HepG2 (cell line): ENCODE data around the gene PAK2. TPM values are rescaled to one million over a fixed set of nuclear protein-coding genes. Genes with fewer than 3 reads are reported as not detected.
A peak's percentile ranks its signal among the peaks of the same experiment; 100 is the strongest.

Experiments used
- ATAC-seq: fragments of 200-7000 bp; cut with Tn5 transposase; 3 replicates; pipeline ENCODE4 v1.9.1; 2020; ENCODE audit warnings: mild to moderate bottlenecking, moderate library complexity
- BruUV-seq: library from RNA; stranded (reverse); fragments of 400-500 nt; replicated peaks from 2 replicates; lab custom pipeline; 2021; lab: Mats Ljungman, UMichigan
- CTCF ChIA-PET: fragments of 300-600 bp; formaldehyde crosslinking; extraction: SDS; loops from one replicate; lab custom pipeline; 2021; ENCODE audit warnings: low total read pairs, inconsistent platforms, low intra/inter-chr PET ratio; lab: Yijun Ruan, JAX
- POLR2A ChIA-PET: fragments of 350-600 bp; sonication (Branson Sonifier 250); formaldehyde crosslinking; loops from one replicate; lab custom pipeline; 2020; ENCODE audit warnings: antibody characterized with exemption, inconsistent platforms; lab: Yijun Ruan, JAX
- DNase-seq: peaks from one replicate; pipeline ENCODE4 v3.0.0-alpha.2; 2015; ENCODE audit warnings: low spot score
- FAIRE-seq: peaks from 3 replicates; lab custom pipeline; 2011; peaks lifted over from hg19 to GRCh38; lab: Jason Lieb, UNC
- H2AFZ ChIP-seq: one replicate; pipeline ENCODE4 v1.6.1; 2011; ENCODE audit warnings: low read length, inconsistent platforms
- H3K27ac ChIP-seq: fragments of 300-600 bp; 3 replicates; pipeline ENCODE4 v1.8.0; 2011; ENCODE audit warnings: mixed run types, mild to moderate bottlenecking, mixed read lengths, low read length, inconsistent platforms; ENCODE audit not compliant: insufficient read depth; ENCODE audit errors: extremely low read length
- H3K27me3 ChIP-seq, 2 experiments: fragments of 200-600 bp in 1 of 2; 2 replicates in 1 of 2; 3 replicates in 1 of 2; pipeline versions ENCODE4 v1.6.0 to v1.8.0; 2011; ENCODE audit warnings: low read length in 2 of 2, mild to moderate bottlenecking in 2 of 2, moderate library complexity in 2 of 2, inconsistent platforms in 1 of 2; ENCODE audit not compliant: insufficient read depth in 2 of 2, control insufficient read depth in 1 of 2
- H3K36me3 ChIP-seq, 2 experiments: fragments of 200-600 bp in 1 of 2; replicated peaks in 1 of 2; 2 replicates in 1 of 2; 3 replicates in 1 of 2; pipeline versions ENCODE4 v1.5.1 to v1.8.0; 2011; ENCODE audit warnings: low read length in 2 of 2, inconsistent platforms in 1 of 2; ENCODE audit not compliant: insufficient read depth in 2 of 2, control insufficient read depth in 1 of 2
- H3K4me1 ChIP-seq: 2 replicates; pipeline ENCODE4 v1.5.1; 2012; ENCODE audit warnings: low read length, inconsistent platforms; ENCODE audit not compliant: insufficient read depth
- H3K4me2 ChIP-seq: 2 replicates; pipeline ENCODE4 v1.6.0; 2011; ENCODE audit warnings: low read depth, low read length, inconsistent platforms
- H3K4me3 ChIP-seq, 3 experiments: fragments of 200-600 bp in 1 of 3; sonication (generic), shearing (Covaris generic) in 1 of 3; replicated peaks in 1 of 3; 2 replicates each; pipeline ENCODE4 v1.5.1; 2011 to 2016; ENCODE audit warnings: low read length in 3 of 3, inconsistent platforms in 2 of 3, low read depth in 2 of 3, mild to moderate bottlenecking in 2 of 3, control low read depth in 1 of 3, mixed read lengths in 1 of 3; ENCODE audit not compliant: insufficient read depth in 1 of 3
- H3K79me2 ChIP-seq: one replicate; pipeline ENCODE4 v1.6.1; 2011; ENCODE audit warnings: low read length, inconsistent platforms; ENCODE audit not compliant: insufficient read depth
- H3K9ac ChIP-seq: 2 replicates; pipeline ENCODE4 v1.6.0; 2011; ENCODE audit warnings: mild to moderate bottlenecking, low read depth, low read length, inconsistent platforms; ENCODE audit not compliant: insufficient read depth
- H3K9me3 ChIP-seq: 2 replicates; pipeline ENCODE4 v1.5.1; 2012; ENCODE audit warnings: mild to moderate bottlenecking, low read length
- H4K20me1 ChIP-seq: 2 replicates; pipeline ENCODE4 v1.6.0; 2011; ENCODE audit warnings: inconsistent platforms, mild to moderate bottlenecking, low read length, moderate library complexity; ENCODE audit not compliant: insufficient read depth
- ARNTL ChIP-seq: sonication (generic); formaldehyde crosslinking; IDR thresholded peaks from 2 replicates; pipeline ENCODE4 v1.4.0; 2020; ENCODE audit warnings: mild to moderate bottlenecking, missing genetic modification reagents
- MED1 ChIP-seq: sonication (generic); formaldehyde crosslinking; IDR thresholded peaks from 2 replicates; pipeline ENCODE4 v1.4.0; 2020; ENCODE audit warnings: missing genetic modification reagents
- MNT ChIP-seq: fragments of 450-650 bp; IDR thresholded peaks from 2 replicates; pipeline ENCODE4 v1.6.1; 2016
- NCOA5 ChIP-seq: sonication (generic); formaldehyde crosslinking; IDR thresholded peaks from 2 replicates; pipeline ENCODE4 v1.4.0; 2020; ENCODE audit warnings: missing genetic modification reagents
- NFE2L2 ChIP-seq: fragments of 150-350 bp; IDR thresholded peaks from 2 replicates; pipeline ENCODE4 v1.6.1; 2014; ENCODE audit warnings: low read length
- NFKB2 ChIP-seq: sonication (generic); formaldehyde crosslinking; IDR thresholded peaks from 2 replicates; pipeline ENCODE4 v1.4.0; 2020; ENCODE audit warnings: missing genetic modification reagents, borderline replicate concordance
- POLR2AphosphoS5 ChIP-seq: IDR thresholded peaks from 2 replicates; pipeline ENCODE4 v1.6.1; 2012; ENCODE audit warnings: low read depth, low read length
- PREB ChIP-seq: sonication (generic); formaldehyde crosslinking; IDR thresholded peaks from 2 replicates; pipeline ENCODE4 v1.4.0; 2020; ENCODE audit warnings: missing genetic modification reagents
- RAD21 ChIP-seq: fragments of 450-650 bp; formaldehyde crosslinking; IDR thresholded peaks from 2 replicates; pipeline ENCODE4 v1.5.0; 2020; ENCODE audit warnings: mild to moderate bottlenecking
- SIN3A ChIP-seq: IDR thresholded peaks from 2 replicates; pipeline ENCODE4 v1.6.1; 2011; ENCODE audit warnings: low read depth, mild to moderate bottlenecking, control low read depth, low read length, borderline replicate concordance
- SIN3B ChIP-seq: fragments of 150-350 bp; IDR thresholded peaks from 2 replicates; pipeline ENCODE4 v1.6.1; 2014; ENCODE audit warnings: low read length
- SMYD3 ChIP-seq: sonication (generic); formaldehyde crosslinking; IDR thresholded peaks from 2 replicates; pipeline ENCODE4 v1.8.1; 2023; ENCODE audit warnings: mild to moderate bottlenecking, missing genetic modification reagents
- ZNF17 ChIP-seq: sonication (generic); formaldehyde crosslinking; IDR thresholded peaks from 2 replicates; pipeline ENCODE4 v1.5.0; 2020; ENCODE audit warnings: mild to moderate bottlenecking, missing genetic modification reagents
- ZNF557 ChIP-seq: sonication (generic); formaldehyde crosslinking; IDR thresholded peaks from 2 replicates; pipeline ENCODE4 v1.4.0; 2020; ENCODE audit warnings: missing genetic modification reagents
- WGBS: methylation state at CpG from one replicate; pipeline ENCODE4 v1.1.6; 2017; ENCODE audit warnings: low lambda C conversion rate; 5-methylcytosine and 5-hydroxymethylcytosine counted together
- in situ Hi-C: cut with HindIII; loops from 2 replicates; pipeline ENCODE4 v1.10.0; 2017; ENCODE audit warnings: low pct_unique_long_range_greater_than_20kb; ENCODE audit not compliant: extremely low pct_ligation_motif_present
- intact Hi-C: fragments of 100-400 bp; cut with micrococcal nuclease; formaldehyde crosslinking; loops from one replicate; pipeline ENCODE4 v1.10.0; 2022; ENCODE audit not compliant: unreplicated experiment
- polyA plus RNA-seq, 8 experiments: library from polyadenylated mRNA; depleted of rRNA in 3 of 8; stranded (reverse) in 7 of 8; unstranded in 1 of 8; fragments of >200 nt; fragmentation: Illumina TruSeq in 4 of 8; extraction: Trizol in 4 of 8; gene quantifications; 2 replicates each; pipeline versions ENCODE4 v1.2.1 to v1.2.3, GENCODE V29; 2011 to 2016; ENCODE audit warnings: low read depth in 4 of 8, missing spikeins in 1 of 8, mixed read lengths in 1 of 8; ENCODE audit not compliant: insufficient read depth in 1 of 8
- total RNA-seq, 5 experiments: library from RNA; depleted of rRNA; stranded (reverse); fragments of >200 nt; fragmentation: Illumina TruSeq; extraction: Trizol; gene quantifications; 2 replicates each; pipeline ENCODE4 v1.2.3, GENCODE V29; 2016; ENCODE audit warnings: low read depth in 1 of 5
- TF ChIP-seq, protein P1 (sequence below): sonication (generic); formaldehyde crosslinking; conservative IDR thresholded peaks from 2 replicates; pipeline ENCODE4 v1.4.0; 2020; ENCODE audit warnings: missing genetic modification reagents
- TF ChIP-seq, protein P2 (sequence below): sonication (generic); formaldehyde crosslinking; IDR thresholded peaks from 2 replicates; pipeline ENCODE4 v1.4.0; 2020; ENCODE audit warnings: missing genetic modification reagents

PAK2 gene
- total and polyA plus RNA-seq, 2 of the 13 experiments (the other 11 are each of a cell fraction or from before 2014, with no cell fraction given): 23.0 to 24.7 TPM

- TF ChIP-seq SIN3A (peak; percentile 14; the same call in 1 of the 2 replicates), SIN3B (no peak), NFKB2 (CRISPR knock-in tag) (no peak), MED1 (CRISPR knock-in tag) (0 out of 2 replicates have a peak, but pooled peaks have one; percentile 7), NCOA5 (CRISPR knock-in tag) (no peak), RAD21 (CRISPR knock-in tag) (no peak), ZNF557 (no peak), ZNF17 (no peak), ARNTL (CRISPR knock-in tag) (0 out of 2 replicates have a peak, but pooled peaks have one; percentile 15)
- TF ChIP-seq, protein P1, sequence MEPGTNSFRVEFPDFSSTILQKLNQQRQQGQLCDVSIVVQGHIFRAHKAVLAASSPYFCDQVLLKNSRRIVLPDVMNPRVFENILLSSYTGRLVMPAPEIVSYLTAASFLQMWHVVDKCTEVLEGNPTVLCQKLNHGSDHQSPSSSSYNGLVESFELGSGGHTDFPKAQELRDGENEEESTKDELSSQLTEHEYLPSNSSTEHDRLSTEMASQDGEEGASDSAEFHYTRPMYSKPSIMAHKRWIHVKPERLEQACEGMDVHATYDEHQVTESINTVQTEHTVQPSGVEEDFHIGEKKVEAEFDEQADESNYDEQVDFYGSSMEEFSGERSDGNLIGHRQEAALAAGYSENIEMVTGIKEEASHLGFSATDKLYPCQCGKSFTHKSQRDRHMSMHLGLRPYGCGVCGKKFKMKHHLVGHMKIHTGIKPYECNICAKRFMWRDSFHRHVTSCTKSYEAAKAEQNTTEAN: no peak
These were observed 1.0 kb downstream of the PAK2 start (continued) for GRCh38 chr3:196740481-196741248.

DNA sequence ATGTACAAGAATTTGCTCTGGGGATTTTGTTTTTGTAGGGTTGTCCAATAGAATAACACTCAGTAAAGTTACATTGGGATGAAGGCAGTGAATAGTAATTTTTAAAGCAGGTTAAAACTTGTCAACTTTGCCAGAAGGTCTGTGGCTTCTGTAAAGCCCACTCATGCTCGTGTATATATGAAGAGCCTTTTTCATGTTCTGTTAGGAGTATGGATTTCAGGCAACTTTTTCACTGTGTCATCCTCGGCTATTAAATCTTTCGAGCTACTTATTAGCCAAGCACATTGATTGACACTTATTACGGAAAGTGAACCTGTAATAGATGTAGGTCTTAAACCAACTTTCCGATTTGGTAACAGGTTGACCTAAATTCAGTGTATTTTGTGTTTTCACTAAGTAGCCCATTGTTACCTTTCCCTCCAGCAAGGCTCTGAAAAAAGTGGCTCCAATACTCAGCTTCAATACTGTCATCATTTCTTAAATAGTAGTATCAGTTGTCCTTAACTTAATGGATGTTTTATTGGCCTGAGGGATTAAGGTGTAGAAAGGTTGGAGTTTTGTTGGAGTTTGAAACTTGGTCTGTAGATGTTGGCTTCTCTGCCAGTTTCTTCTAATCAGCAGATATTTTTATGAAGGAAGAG lies 1.7 kb downstream of the PAK2 start:
- POLR2A ChIA-PET: interaction anchor here (2.4 kb wide), 1 partner anchor 12 kb away, joined by 20 read pairs; no protein-coding TSS in a partner anchor
- TF ChIP-seq POLR2AphosphoS5: 0 out of 2 replicates have a peak, but pooled peaks have one; percentile 25
- 0 out of 2 replicates have a peak, but pooled peaks have one; percentile 10 for TF ChIP-seq NFE2L2
- TF ChIP-seq PREB (CRISPR knock-in tag): no peak
- 0 out of 2 replicates have a peak, but pooled peaks have one; percentile 9 for TF ChIP-seq SMYD3 (CRISPR knock-in tag)
- TF ChIP-seq MNT: no peak
- TF ChIP-seq, protein P2, sequence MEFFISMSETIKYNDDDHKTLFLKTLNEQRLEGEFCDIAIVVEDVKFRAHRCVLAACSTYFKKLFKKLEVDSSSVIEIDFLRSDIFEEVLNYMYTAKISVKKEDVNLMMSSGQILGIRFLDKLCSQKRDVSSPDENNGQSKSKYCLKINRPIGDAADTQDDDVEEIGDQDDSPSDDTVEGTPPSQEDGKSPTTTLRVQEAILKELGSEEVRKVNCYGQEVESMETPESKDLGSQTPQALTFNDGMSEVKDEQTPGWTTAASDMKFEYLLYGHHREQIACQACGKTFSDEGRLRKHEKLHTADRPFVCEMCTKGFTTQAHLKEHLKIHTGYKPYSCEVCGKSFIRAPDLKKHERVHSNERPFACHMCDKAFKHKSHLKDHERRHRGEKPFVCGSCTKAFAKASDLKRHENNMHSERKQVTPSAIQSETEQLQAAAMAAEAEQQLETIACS (CRISPR knock-in tag): no peak

More for the DNA sequence above, 1.7 kb downstream of the PAK2 start:
- in situ Hi-C loops: no loop called here
- Histone ChIP-seq H3K4me3 (peak overlapping the region; percentile 86 to 91 (median 88)), H3K79me2 (peaks cover 60% of the 10 kb centered on the region), H3K9me3 (no peaks in the 10 kb centered on the region), H3K4me1 (peaks cover 58% of the 10 kb centered on the region), H2AFZ (no peak overlapping the region), H3K36me3 (peaks cover 0 to 4% of the 10 kb centered on the region in 2 experiments; a peak in 3 of 5 replicates), H4K20me1 (peaks cover 26% of the 10 kb centered on the region), H3K27ac (peak overlapping the region; percentile 90), H3K9ac (peak overlapping the region; percentile 87), H3K4me2 (peak overlapping the region; percentile 79), H3K27me3 (no peaks in the 10 kb centered on the region; a peak in 1 of 5 replicates)
- intact Hi-C loops: loop anchor here (2.0 to 5.0 kb wide), 2 partner anchors 29 to 46 kb away; partner anchors contain the start of genes CEP19 and PIGX
- CTCF ChIA-PET: no interaction called here
- FAIRE-seq: peak; percentile 4
- ATAC-seq: no peak
- 1% methylated on average over 5 of the region's 5 CpGs for WGBS
- BruUV-seq: TSS peak; percentile 64
- no peak for DNase-seq
